Natural killer cell (primary cell): ENCODE data around the gene TENM4. TPM values are rescaled to one million over a fixed set of nuclear protein-coding genes. Genes with fewer than 3 reads are reported as not detected.

ENCODE experiments used
- ATAC-seq, 3 donors: fragments of 150-1000 bp in 2 of 3; fragments of 200-7000 bp in 1 of 3; cut with Tn5 transposase; 1 replicate in 1 of 3; 2 replicates in 2 of 3; pipeline ENCODE4 v1.10.0; 2021; ENCODE audit warnings: mild to moderate bottlenecking in 2 of 3, moderate library complexity in 2 of 3
- DNase-seq, 2 donors: peaks; one replicate each; pipeline versions ENCODE4 v3.0.0 to v3.0.0-alpha.2; 2013 to 2021; ENCODE audit warnings: mixed read lengths in 1 of 2
- H3K27ac ChIP-seq: one replicate; pipeline ENCODE4 v1.5.1; 2013; ENCODE audit warnings: mild to moderate bottlenecking, low read length
- H3K27me3 ChIP-seq: one replicate; pipeline ENCODE4 v1.6.1; 2013; ENCODE audit warnings: low read length; ENCODE audit not compliant: control insufficient read depth, insufficient read depth
- H3K36me3 ChIP-seq: one replicate; pipeline ENCODE4 v1.6.1; 2013; ENCODE audit warnings: low read length; ENCODE audit not compliant: control insufficient read depth, insufficient read depth
- H3K4me1 ChIP-seq: one replicate; pipeline ENCODE4 v1.6.1; 2013; ENCODE audit warnings: low read length; ENCODE audit not compliant: control insufficient read depth, insufficient read depth
- H3K4me3 ChIP-seq: one replicate; pipeline ENCODE4 v1.5.1; 2013; ENCODE audit warnings: low read length
- H3K9me3 ChIP-seq: one replicate; pipeline ENCODE4 v1.6.1; 2013; ENCODE audit warnings: low read length; ENCODE audit not compliant: control insufficient read depth, insufficient read depth
- H3K27ac Mint-ChIP-seq, 2 donors: one replicate each; pipeline ENCODE4 v1.8.0; 2022; ENCODE audit warnings: mild to moderate bottlenecking in 2 of 2, mixed read lengths in 2 of 2, moderate library complexity in 1 of 2
- H3K27me3 Mint-ChIP-seq, 2 donors: one replicate each; pipeline ENCODE4 v1.8.0; 2022; ENCODE audit warnings: low read depth in 2 of 2, mixed read lengths in 2 of 2
- H3K36me3 Mint-ChIP-seq: one replicate; pipeline ENCODE4 v1.8.0; 2022; ENCODE audit warnings: mixed read lengths
- H3K4me1 Mint-ChIP-seq, 2 donors: one replicate each; pipeline ENCODE4 v1.8.0; 2022; ENCODE audit warnings: mixed read lengths in 2 of 2
- H3K4me3 Mint-ChIP-seq: one replicate; pipeline ENCODE4 v1.8.0; 2022; ENCODE audit warnings: mild to moderate bottlenecking, moderate library complexity, mixed read lengths
- H3K9me3 Mint-ChIP-seq, 2 donors: one replicate each; pipeline ENCODE4 v1.8.0; 2022; ENCODE audit warnings: mixed read lengths in 2 of 2
- WGBS: methylation state at CpG from one replicate; pipeline ENCODE4 v1.1.7; 2013; ENCODE audit warnings: missing lambda C conversion rate; ENCODE audit not compliant: insufficient coverage; 5-methylcytosine and 5-hydroxymethylcytosine counted together
- intact Hi-C: fragments of 100-400 bp; cut with micrococcal nuclease; formaldehyde crosslinking; loops from one replicate; pipeline ENCODE4 v1.14.2; 2022
- total RNA-seq, 4 donors: library from RNA; stranded (reverse); fragments of 120-200 nt in 1 of 4; gene quantifications; one replicate each; pipeline versions ENCODE4 v1.2.3 to v1.2.4, GENCODE V29; 2013 to 2022
- TF ChIP-seq, protein P1 (sequence below): fragments of 200-600 bp; IDR thresholded peaks from one replicate; pipeline ENCODE4 v1.8.0; 2022; ENCODE audit warnings: antibody characterized with exemption

The TENM4 gene
- total RNA-seq, 3 donors from 2014 or later (not counting 1 experiment from before 2014, with no cell fraction given) = 0.63 to 0.75 TPM; not detected in 1

DNA sequence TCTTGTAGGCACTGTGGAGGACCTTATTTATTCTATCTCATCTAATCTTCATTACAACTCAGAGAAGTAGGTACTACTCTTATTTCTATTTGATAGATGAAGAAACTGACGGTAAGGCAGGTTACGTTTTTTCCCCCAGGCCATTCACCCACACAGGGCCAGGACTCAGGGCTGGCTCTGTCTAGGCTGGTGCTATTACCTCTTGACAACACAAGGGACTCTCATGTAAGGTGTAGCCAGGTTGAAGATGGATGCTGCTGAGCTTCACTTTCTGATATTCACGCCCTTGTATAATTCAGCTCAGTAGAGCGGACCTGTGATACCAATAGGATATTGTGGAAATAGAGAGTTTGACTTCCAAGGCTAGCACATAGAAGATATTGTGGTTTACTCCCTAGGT lies 453.1 kb downstream of the TENM4 start:
- H3K27me3 ChIP-seq = no peaks in the 10 kb centered on the region
- ATAC-seq (no peak), DNase-seq (no peak)
- no peaks in the 10 kb centered on the region for H3K4me1 Mint-ChIP-seq
- H3K4me3 Mint-ChIP-seq = no peak overlapping the region
- no peak overlapping the region for H3K27ac Mint-ChIP-seq
- no peaks in the 10 kb centered on the region for H3K27me3 Mint-ChIP-seq
- no peak overlapping the region for H3K27ac ChIP-seq
- no peaks in the 10 kb centered on the region for H3K9me3 Mint-ChIP-seq
- TF ChIP-seq, protein P1, sequence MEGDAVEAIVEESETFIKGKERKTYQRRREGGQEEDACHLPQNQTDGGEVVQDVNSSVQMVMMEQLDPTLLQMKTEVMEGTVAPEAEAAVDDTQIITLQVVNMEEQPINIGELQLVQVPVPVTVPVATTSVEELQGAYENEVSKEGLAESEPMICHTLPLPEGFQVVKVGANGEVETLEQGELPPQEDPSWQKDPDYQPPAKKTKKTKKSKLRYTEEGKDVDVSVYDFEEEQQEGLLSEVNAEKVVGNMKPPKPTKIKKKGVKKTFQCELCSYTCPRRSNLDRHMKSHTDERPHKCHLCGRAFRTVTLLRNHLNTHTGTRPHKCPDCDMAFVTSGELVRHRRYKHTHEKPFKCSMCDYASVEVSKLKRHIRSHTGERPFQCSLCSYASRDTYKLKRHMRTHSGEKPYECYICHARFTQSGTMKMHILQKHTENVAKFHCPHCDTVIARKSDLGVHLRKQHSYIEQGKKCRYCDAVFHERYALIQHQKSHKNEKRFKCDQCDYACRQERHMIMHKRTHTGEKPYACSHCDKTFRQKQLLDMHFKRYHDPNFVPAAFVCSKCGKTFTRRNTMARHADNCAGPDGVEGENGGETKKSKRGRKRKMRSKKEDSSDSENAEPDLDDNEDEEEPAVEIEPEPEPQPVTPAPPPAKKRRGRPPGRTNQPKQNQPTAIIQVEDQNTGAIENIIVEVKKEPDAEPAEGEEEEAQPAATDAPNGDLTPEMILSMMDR = no peak
- H3K9me3 ChIP-seq = no peaks in the 10 kb centered on the region
- H3K36me3 ChIP-seq = no peaks in the 10 kb centered on the region
- intact Hi-C loops = no loop called here
- H3K4me1 ChIP-seq = no peaks in the 10 kb centered on the region
- 100% methylated on average over 2 of the region's 4 CpGs for WGBS
- H3K36me3 Mint-ChIP-seq = no peaks in the 10 kb centered on the region
- H3K4me3 ChIP-seq = no peak overlapping the region

DNA sequence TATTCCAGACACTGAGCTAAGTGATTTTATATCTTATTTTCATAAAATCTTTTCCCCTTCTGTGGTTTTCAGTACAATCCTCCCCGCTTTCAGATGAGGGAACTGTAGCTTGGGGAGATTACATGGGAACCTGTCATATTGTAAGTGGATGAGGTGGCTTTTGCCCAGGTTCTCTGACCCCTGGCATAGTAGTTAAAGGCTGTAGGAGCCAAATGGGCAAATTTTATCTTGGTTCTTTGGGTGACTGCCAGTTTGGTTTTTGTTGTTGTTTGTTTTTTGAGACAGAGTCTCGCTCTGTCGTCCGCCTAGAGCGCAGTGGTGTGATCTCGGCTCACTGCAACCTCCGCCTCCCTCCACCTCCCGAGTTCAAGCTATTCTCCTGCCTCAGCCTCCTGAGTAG lies 454.5 kb downstream of the TENM4 start:
- H3K36me3 Mint-ChIP-seq = no peaks in the 10 kb centered on the region
- TF ChIP-seq, protein P1 = no peak
- ATAC-seq = no peak
- H3K9me3 Mint-ChIP-seq = no peaks in the 10 kb centered on the region
- no peak overlapping the region for H3K27ac Mint-ChIP-seq
- no peak for DNase-seq
- no peaks in the 10 kb centered on the region for H3K27me3 Mint-ChIP-seq
- no peak overlapping the region for H3K4me3 Mint-ChIP-seq
- Histone ChIP-seq H3K4me1 (no peaks in the 10 kb centered on the region), H3K27me3 (no peaks in the 10 kb centered on the region), H3K9me3 (no peaks in the 10 kb centered on the region), H3K36me3 (no peaks in the 10 kb centered on the region), H3K27ac (no peak overlapping the region), H3K4me3 (no peak overlapping the region)
- WGBS = 87% methylated on average over 8 of the region's 8 CpGs
- intact Hi-C loops = no loop called here
- no peaks in the 10 kb centered on the region for H3K4me1 Mint-ChIP-seq

DNA sequence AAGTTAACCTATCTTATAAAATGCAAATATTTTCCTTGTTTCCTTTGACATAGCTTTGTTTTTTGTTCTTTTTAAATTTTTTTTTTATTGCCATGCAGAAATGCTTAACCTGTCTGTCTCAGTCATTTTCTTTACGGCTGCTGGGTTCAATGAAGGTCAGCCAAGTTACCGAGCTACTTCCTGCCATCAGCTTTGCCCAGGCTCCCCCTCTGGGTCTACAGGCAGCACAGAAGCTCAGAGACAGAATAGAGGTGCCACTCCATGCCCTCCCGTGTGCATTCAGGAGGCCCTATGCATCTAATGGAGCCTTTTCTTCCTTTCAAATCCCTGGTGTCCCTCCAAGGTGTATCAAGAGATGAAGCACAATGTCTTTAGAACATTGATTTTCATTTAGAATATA lies 455.2 kb downstream of the TENM4 start:
- TF ChIP-seq, protein P1 = no peak
- Histone ChIP-seq H3K27ac (no peak overlapping the region), H3K4me3 (no peak overlapping the region), H3K4me1 (no peaks in the 10 kb centered on the region), H3K27me3 (no peaks in the 10 kb centered on the region), H3K36me3 (no peaks in the 10 kb centered on the region), H3K9me3 (no peaks in the 10 kb centered on the region)
- DNase-seq (no peak), ATAC-seq (no peak)
- 25% methylated on average over 3 of the region's 3 CpGs for WGBS
- H3K36me3 Mint-ChIP-seq = no peaks in the 10 kb centered on the region
- no peaks in the 10 kb centered on the region for H3K27me3 Mint-ChIP-seq
- no peaks in the 10 kb centered on the region for H3K4me1 Mint-ChIP-seq
- intact Hi-C loops = no loop called here
- H3K27ac Mint-ChIP-seq = no peak overlapping the region
- H3K9me3 Mint-ChIP-seq = no peaks in the 10 kb centered on the region
- no peak overlapping the region for H3K4me3 Mint-ChIP-seq

DNA sequence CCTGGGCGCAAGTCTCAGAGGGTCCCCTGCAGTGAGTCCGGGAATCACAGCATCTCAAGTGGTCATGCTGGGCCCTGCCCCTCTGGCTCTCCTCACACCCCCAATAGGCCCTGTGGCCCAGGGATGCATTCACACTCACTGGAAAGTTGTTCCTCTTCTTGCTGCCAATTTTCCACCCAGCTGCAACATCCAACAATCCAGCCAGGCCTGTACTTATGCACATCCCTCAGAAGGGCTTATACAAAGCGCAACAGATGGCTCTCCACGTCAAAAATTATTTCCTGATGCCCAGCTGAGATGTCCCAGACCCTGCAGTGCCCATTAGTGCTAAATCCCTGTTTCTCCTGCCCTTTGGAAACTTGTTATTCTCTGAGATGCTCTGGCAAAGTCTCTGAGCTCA lies 458.4 kb downstream of the TENM4 start:
- no peak for ATAC-seq
- DNase-seq = no peak
- no peak overlapping the region for H3K27ac ChIP-seq
- no peaks in the 10 kb centered on the region for H3K4me1 ChIP-seq
- no peak overlapping the region for H3K27ac Mint-ChIP-seq
- H3K9me3 ChIP-seq = no peaks in the 10 kb centered on the region
- WGBS = 83% methylated on average over 4 of the region's 4 CpGs
- TF ChIP-seq, protein P1 = no peak
- H3K4me3 ChIP-seq = no peak overlapping the region
- intact Hi-C loops = no loop called here
- H3K4me1 Mint-ChIP-seq = no peaks in the 10 kb centered on the region
- no peak overlapping the region for H3K4me3 Mint-ChIP-seq
- no peaks in the 10 kb centered on the region for H3K36me3 ChIP-seq
- no peaks in the 10 kb centered on the region for H3K36me3 Mint-ChIP-seq
- no peaks in the 10 kb centered on the region for H3K27me3 ChIP-seq
- peaks cover 0 to 2% of the 10 kb centered on the region in 2 donors for H3K9me3 Mint-ChIP-seq
- no peaks in the 10 kb centered on the region for H3K27me3 Mint-ChIP-seq
